ENCODE data around the gene FAM76B. TPM values are rescaled to one million over a fixed set of nuclear protein-coding genes. Genes with fewer than 3 reads are reported as not detected.

The FAM76B gene
- total and polyA plus RNA-seq, 12 donors: 1.4 to 43.4 (median 17.6) TPM

- no peaks in the 10 kb centered on the region for H3K36me3 ChIP-seq (replicated peaks in 1 of 2)
- H3K9me3 ChIP-seq (replicated peaks in 1 of 3): no peaks in the 10 kb centered on the region
- H3K4me3 ChIP-seq: no peak overlapping the region
- DNase-seq: no peak
- intact Hi-C loops (cut with DNase I): no loop called here
- H3K27ac ChIP-seq: no peak overlapping the region
- no peak for TF ChIP-seq POLR2A (IDR thresholded peaks at IDR 0.05)
- TF ChIP-seq, protein P1, sequence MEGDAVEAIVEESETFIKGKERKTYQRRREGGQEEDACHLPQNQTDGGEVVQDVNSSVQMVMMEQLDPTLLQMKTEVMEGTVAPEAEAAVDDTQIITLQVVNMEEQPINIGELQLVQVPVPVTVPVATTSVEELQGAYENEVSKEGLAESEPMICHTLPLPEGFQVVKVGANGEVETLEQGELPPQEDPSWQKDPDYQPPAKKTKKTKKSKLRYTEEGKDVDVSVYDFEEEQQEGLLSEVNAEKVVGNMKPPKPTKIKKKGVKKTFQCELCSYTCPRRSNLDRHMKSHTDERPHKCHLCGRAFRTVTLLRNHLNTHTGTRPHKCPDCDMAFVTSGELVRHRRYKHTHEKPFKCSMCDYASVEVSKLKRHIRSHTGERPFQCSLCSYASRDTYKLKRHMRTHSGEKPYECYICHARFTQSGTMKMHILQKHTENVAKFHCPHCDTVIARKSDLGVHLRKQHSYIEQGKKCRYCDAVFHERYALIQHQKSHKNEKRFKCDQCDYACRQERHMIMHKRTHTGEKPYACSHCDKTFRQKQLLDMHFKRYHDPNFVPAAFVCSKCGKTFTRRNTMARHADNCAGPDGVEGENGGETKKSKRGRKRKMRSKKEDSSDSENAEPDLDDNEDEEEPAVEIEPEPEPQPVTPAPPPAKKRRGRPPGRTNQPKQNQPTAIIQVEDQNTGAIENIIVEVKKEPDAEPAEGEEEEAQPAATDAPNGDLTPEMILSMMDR (IDR thresholded peaks at IDR 0.05): no peak
- no peaks in the 10 kb centered on the region for H3K27me3 ChIP-seq
- 74 to 88% (median 85%) methylated on average over 2 of the region's 2 CpGs for whole genome bisulfite sequencing, 4 donors
- H3K4me1 ChIP-seq (replicated peaks in 1 of 2): peaks cover 0 to 3% of the 10 kb centered on the region in 2 donors
Measured at GRCh38 chr11:95727111-95727510, 62.5 kb downstream of the FAM76B start.

- DNase-seq: no peak
- TF ChIP-seq, protein P1 (IDR thresholded peaks at IDR 0.05): no peak
- TF ChIP-seq POLR2A (IDR thresholded peaks at IDR 0.05): no peak
- intact Hi-C loops (cut with DNase I): no loop called here
- 43 to 62% (median 54%) methylated on average over 1 of the region's 1 CpG for WGBS, 4 donors
- Histone ChIP-seq H3K36me3 (replicated peaks in 1 of 2) (no peaks in the 10 kb centered on the region), H3K27me3 (no peaks in the 10 kb centered on the region), H3K4me1 (replicated peaks in 1 of 2) (peaks cover 0 to 3% of the 10 kb centered on the region in 2 donors), H3K9me3 (replicated peaks in 1 of 3) (no peaks in the 10 kb centered on the region), H3K27ac (no peak overlapping the region), H3K4me3 (no peak overlapping the region)
Measured at GRCh38 chr11:95725196-95725595, 64.4 kb downstream of the FAM76B start.

DNA sequence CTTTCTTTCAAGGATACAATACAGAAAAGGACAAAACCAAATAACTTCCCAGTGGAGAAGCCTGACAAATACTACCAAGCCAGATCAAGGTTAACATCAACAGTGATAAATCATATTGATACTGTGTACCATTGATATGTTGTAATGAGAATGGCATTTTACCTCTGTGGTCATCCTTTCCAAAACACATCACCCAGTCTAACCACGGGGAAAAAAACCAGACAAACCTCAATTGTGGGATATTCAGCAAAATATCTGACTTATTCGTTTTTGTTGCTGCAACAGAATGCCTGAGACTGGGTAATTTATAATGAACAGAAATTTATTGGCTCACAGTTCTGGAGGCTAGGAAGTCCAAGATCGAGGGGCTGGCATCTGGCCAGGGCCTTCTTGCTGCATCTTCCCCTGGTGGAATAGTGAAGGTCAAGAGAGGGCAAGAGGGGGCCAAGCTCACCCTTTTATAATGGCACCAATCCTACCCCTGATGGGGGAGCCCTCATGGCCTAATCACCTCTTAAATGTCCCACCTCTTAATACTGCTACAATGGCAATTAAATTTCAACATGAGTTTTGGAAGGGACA lies 66.1 kb downstream of the FAM76B start:
- Histone ChIP-seq H3K4me1 (replicated peaks in 1 of 2) (peaks cover 0 to 3% of the 10 kb centered on the region in 2 donors), H3K9me3 (replicated peaks in 1 of 3) (no peaks in the 10 kb centered on the region), H3K4me3 (no peak overlapping the region), H3K27me3 (no peaks in the 10 kb centered on the region), H3K36me3 (replicated peaks in 1 of 2) (no peaks in the 10 kb centered on the region), H3K27ac (no peak overlapping the region)
- no peak for DNase-seq
- TF ChIP-seq POLR2A (IDR thresholded peaks at IDR 0.05): no peak
- TF ChIP-seq, protein P1 (IDR thresholded peaks at IDR 0.05): no peak
- intact Hi-C loops (cut with DNase I): no loop called here
- WGBS, 4 donors: 22 to 38% (median 31%) methylated on average over 3 of the region's 3 CpGs

DNA sequence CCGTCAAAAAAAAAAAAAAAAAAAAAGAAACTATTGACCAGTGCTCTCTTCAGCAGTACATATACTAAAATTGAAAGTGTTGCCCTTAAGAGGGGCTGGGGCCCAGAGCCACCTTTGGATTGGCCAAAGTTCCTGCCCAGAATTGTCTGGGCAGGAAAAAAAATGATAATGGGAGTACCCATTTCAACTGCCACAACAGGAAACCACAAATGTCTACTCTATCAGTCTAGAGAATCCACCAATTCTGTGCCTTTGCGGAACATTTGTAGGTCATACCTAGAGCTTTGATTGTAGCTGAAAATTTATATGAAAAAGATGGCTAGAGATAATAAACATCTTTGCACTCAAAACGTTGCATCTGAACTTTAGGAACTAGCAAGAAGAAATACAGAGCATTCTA lies 69.4 kb downstream of the FAM76B start:
- peaks cover 0 to 3% of the 10 kb centered on the region in 2 donors for H3K4me1 ChIP-seq (replicated peaks in 1 of 2)
- H3K27ac ChIP-seq: no peak overlapping the region
- no peak overlapping the region for H3K4me3 ChIP-seq
- DNase-seq: no peak
- no peak for TF ChIP-seq POLR2A (IDR thresholded peaks at IDR 0.05)
- TF ChIP-seq, protein P1 (IDR thresholded peaks at IDR 0.05): no peak
- H3K27me3 ChIP-seq: no peaks in the 10 kb centered on the region
- WGBS, 4 donors: 14 to 65% (median 58%) methylated on average over 2 to 3 of the region's 3 CpGs
- no peaks in the 10 kb centered on the region for H3K36me3 ChIP-seq (replicated peaks in 1 of 2)
- intact Hi-C loops (cut with DNase I): no loop called here
- no peaks in the 10 kb centered on the region for H3K9me3 ChIP-seq (replicated peaks in 1 of 3)

Other genes starting within 250 kb of the FAM76B start
- gene CEP57, start 716 bp upstream of the FAM76B start, total RNA-seq: 10 to 100 TPM; 18.4 to 56.7 (median 38.3) TPM
- 10 to 100 TPM; 12.9 to 32.3 (median 13.7) TPM for gene CEP57, start 716 bp upstream of the FAM76B start, polyA plus RNA-seq
- 10 to 100 TPM; 17.6 to 31.6 (median 24.8) TPM for gene MTMR2, start 134.3 kb upstream of the FAM76B start, total RNA-seq
- 10 to 100 TPM in 1 of 3 donors, 1 to 10 TPM in 2; 6.9 to 25.3 (median 9.0) TPM for gene MTMR2, start 134.3 kb upstream of the FAM76B start, polyA plus RNA-seq